Measurements from ENCODE around the gene OPCML. TPM values are rescaled to one million over a fixed set of nuclear protein-coding genes. Genes with fewer than 3 reads are reported as not detected.

The OPCML gene
- total RNA-seq, 1 donor from 2014 or later = 2.7 TPM

DNA sequence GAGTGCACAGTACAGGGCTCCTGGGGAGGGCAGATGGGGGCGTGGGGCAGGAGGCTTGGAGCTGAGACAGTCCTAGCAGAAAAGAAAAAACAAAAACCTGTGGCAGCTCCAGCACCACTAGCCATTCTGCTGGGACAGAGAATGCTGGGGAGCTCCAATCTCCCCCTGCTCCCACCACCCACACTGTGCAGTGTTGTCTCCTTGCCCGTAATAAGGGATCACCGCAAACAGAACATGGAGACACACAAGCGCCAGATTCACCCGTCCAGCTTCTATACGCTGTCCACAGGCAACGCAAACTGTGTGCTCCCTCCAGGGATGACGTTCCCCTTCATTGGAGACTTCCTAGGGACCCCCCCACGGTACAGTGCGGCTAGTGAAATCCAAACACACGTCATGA lies 31.4 kb downstream of the OPCML start:
- H3K4me3 Mint-ChIP-seq (ENCODE audit: unreplicated experiment) = no peak overlapping the region

GRCh38 chr11:133500435-133500834 lies 31.9 kb downstream of the OPCML start:
- peaks cover 3% of the 10 kb centered on the region for H3K9me3 Mint-ChIP-seq (ENCODE audit: low read depth)
- no peak overlapping the region for H3K4me3 Mint-ChIP-seq (ENCODE audit: unreplicated experiment)
- no peak for TF ChIP-seq CTCF (IDR thresholded peaks at IDR 0.05)
- no peaks in the 10 kb centered on the region for H3K36me3 Mint-ChIP-seq (ENCODE audit: low read depth)
- H3K27me3 Mint-ChIP-seq (ENCODE audit: low read depth) = peaks cover 26% of the 10 kb centered on the region
- no peak overlapping the region for H3K27ac Mint-ChIP-seq (ENCODE audit: unreplicated experiment)
- DNase-seq (ENCODE audit: low spot score) = no peak
- H3K4me1 Mint-ChIP-seq (ENCODE audit: low read depth) = no peaks in the 10 kb centered on the region

More for the DNA sequence above, 31.4 kb downstream of the OPCML start:
- no peak overlapping the region for H3K27ac Mint-ChIP-seq (ENCODE audit: unreplicated experiment)
- TF ChIP-seq CTCF (IDR thresholded peaks at IDR 0.05) = no peak
- no peaks in the 10 kb centered on the region for H3K9me3 Mint-ChIP-seq (ENCODE audit: low read depth)
- peaks cover 30% of the 10 kb centered on the region for H3K27me3 Mint-ChIP-seq (ENCODE audit: low read depth)
- DNase-seq (ENCODE audit: low spot score) = no peak
- no peaks in the 10 kb centered on the region for H3K36me3 Mint-ChIP-seq (ENCODE audit: low read depth)
- H3K4me1 Mint-ChIP-seq (ENCODE audit: low read depth) = no peaks in the 10 kb centered on the region

GRCh38 chr11:133498969-133499368 lies 33.3 kb downstream of the OPCML start:
- Mint-ChIP-seq H3K4me1 (ENCODE audit: low read depth) (no peaks in the 10 kb centered on the region), H3K27me3 (ENCODE audit: low read depth) (peaks cover 15% of the 10 kb centered on the region), H3K36me3 (ENCODE audit: low read depth) (no peaks in the 10 kb centered on the region), H3K9me3 (ENCODE audit: low read depth) (peaks cover 3% of the 10 kb centered on the region), H3K4me3 (ENCODE audit: unreplicated experiment) (no peak overlapping the region), H3K27ac (ENCODE audit: unreplicated experiment) (no peak overlapping the region)
- no peak for TF ChIP-seq CTCF (IDR thresholded peaks at IDR 0.05)
- DNase-seq (ENCODE audit: low spot score) = no peak

GRCh38 chr11:133497477-133498140 lies 34.7 kb downstream of the OPCML start:
- no peak overlapping the region for H3K27ac Mint-ChIP-seq (ENCODE audit: unreplicated experiment)
- H3K4me3 Mint-ChIP-seq (ENCODE audit: unreplicated experiment) = no peak overlapping the region
- H3K27me3 Mint-ChIP-seq (ENCODE audit: low read depth) = peaks cover 10% of the 10 kb centered on the region
- no peaks in the 10 kb centered on the region for H3K4me1 Mint-ChIP-seq (ENCODE audit: low read depth)
- TF ChIP-seq CTCF (IDR thresholded peaks at IDR 0.05) = no peak
- H3K9me3 Mint-ChIP-seq (ENCODE audit: low read depth) = peaks cover 3% of the 10 kb centered on the region
- no peaks in the 10 kb centered on the region for H3K36me3 Mint-ChIP-seq (ENCODE audit: low read depth)
- no peak for DNase-seq (ENCODE audit: low spot score)

DNA sequence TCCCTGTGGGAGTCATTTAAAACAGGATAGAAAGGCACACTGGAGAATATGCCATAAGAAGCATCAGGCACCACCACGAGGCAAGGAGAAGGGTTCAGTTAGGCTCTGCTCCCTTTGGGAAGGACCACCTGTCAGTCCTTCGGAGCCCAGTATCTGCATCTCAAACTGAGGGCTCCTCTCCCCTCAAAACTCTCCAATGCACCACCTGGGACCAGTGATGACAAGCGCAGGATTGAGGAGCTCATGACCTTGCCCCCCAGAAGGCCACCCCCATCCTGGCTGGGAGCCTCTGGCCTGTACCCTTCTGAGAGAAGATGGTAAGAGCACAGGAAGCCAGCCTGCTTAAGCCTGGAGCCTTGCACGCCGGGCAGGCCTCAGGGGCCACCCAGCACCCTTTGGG lies 39.4 kb downstream of the OPCML start:
- Mint-ChIP-seq H3K36me3 (ENCODE audit: low read depth) (no peaks in the 10 kb centered on the region), H3K4me1 (ENCODE audit: low read depth) (no peaks in the 10 kb centered on the region), H3K4me3 (ENCODE audit: unreplicated experiment) (no peak overlapping the region), H3K27me3 (ENCODE audit: low read depth) (peaks cover 2% of the 10 kb centered on the region), H3K27ac (ENCODE audit: unreplicated experiment) (no peak overlapping the region), H3K9me3 (ENCODE audit: low read depth) (peaks cover 3% of the 10 kb centered on the region)
- no peak for TF ChIP-seq CTCF (IDR thresholded peaks at IDR 0.05)
- DNase-seq (ENCODE audit: low spot score) = no peak
